Measurements from ENCODE around the gene SSPN.

The SSPN gene

DNA sequence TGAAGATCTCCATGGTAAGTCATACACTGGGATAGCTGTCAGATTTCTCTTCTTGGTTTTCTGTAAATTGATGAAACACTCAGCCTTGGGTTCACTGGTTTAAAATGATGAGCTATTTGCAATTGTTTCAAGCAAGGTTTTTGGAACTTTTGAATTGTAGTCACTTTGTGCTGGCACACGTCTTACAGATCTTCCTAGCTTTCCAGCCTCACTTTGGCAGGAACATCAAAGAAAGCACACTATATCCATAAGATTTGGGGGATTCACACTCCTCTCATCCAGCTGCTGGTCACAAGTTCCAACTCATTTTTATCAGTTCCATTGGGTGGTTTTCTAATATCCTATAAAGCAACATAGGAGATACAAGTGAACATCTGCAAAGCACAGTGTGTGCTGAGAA, 16.0 kb downstream of the SSPN start:
- Histone ChIP-seq H3K27ac (no peak overlapping the region), H3K4me3 (ENCODE audit: low read depth, low read length) (no peak overlapping the region), H3K9me3 (ENCODE audit: severe bottlenecking) (no peaks in the 10 kb centered on the region), H3K36me3 (no peaks in the 10 kb centered on the region), H3K27me3 (ENCODE audit: insufficient read depth, low read depth, severe bottlenecking) (no peaks in the 10 kb centered on the region)
- no peak for DNase-seq
- TF ChIP-seq, protein P1, sequence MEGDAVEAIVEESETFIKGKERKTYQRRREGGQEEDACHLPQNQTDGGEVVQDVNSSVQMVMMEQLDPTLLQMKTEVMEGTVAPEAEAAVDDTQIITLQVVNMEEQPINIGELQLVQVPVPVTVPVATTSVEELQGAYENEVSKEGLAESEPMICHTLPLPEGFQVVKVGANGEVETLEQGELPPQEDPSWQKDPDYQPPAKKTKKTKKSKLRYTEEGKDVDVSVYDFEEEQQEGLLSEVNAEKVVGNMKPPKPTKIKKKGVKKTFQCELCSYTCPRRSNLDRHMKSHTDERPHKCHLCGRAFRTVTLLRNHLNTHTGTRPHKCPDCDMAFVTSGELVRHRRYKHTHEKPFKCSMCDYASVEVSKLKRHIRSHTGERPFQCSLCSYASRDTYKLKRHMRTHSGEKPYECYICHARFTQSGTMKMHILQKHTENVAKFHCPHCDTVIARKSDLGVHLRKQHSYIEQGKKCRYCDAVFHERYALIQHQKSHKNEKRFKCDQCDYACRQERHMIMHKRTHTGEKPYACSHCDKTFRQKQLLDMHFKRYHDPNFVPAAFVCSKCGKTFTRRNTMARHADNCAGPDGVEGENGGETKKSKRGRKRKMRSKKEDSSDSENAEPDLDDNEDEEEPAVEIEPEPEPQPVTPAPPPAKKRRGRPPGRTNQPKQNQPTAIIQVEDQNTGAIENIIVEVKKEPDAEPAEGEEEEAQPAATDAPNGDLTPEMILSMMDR (IDR thresholded peaks at IDR 0.05; ENCODE audit: low read depth, low read length): no peak

DNA sequence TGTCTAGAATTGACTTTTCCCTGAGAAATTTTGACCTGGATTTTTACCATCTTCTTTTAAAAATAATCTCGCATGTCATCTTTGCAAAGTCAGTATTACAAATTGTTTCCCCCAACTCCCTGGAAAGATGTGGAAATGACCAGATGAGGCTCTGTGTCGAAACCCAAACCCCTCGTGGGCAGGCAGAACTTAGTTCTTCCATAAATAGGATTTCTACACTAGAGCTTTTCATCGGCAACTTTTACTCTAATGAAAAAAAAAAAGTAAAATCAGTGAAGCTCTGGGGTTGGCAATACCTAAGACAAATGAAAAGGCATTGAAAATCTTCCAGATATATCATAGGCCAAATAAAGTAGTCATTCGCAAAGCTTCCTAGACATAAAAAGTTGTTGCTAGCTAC, 17.0 kb downstream of the SSPN start:
- Histone ChIP-seq H3K27me3 (ENCODE audit: insufficient read depth, low read depth, severe bottlenecking) (no peaks in the 10 kb centered on the region), H3K27ac (no peak overlapping the region), H3K36me3 (no peaks in the 10 kb centered on the region), H3K4me3 (ENCODE audit: low read depth, low read length) (no peak overlapping the region), H3K9me3 (ENCODE audit: severe bottlenecking) (no peaks in the 10 kb centered on the region)
- TF ChIP-seq, protein P1 (IDR thresholded peaks at IDR 0.05; ENCODE audit: low read depth, low read length): no peak
- no peak for DNase-seq

DNA sequence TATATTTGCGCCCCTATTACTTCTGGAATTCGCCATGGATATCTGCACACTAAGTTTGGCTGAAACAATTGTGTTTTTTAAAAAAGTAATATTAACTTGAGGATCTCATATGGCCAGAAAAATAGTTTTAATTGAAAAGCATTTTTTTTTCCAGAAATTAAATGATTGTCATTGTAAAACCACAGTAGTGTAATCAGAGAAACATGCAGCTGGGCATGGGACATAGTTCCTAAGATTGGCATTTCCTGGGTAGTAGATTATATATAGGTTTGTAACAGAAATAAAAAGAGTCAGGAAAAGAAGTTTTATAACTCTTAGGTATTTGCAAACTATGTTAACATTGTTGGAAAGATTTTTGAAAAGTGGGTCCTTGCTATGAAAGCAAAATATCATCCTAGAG, 17.6 kb downstream of the SSPN start:
- Histone ChIP-seq H3K27ac (no peak overlapping the region), H3K9me3 (ENCODE audit: severe bottlenecking) (no peaks in the 10 kb centered on the region), H3K36me3 (no peaks in the 10 kb centered on the region), H3K27me3 (ENCODE audit: insufficient read depth, low read depth, severe bottlenecking) (no peaks in the 10 kb centered on the region), H3K4me3 (ENCODE audit: low read depth, low read length) (no peak overlapping the region)
- TF ChIP-seq, protein P1 (IDR thresholded peaks at IDR 0.05; ENCODE audit: low read depth, low read length): no peak
- DNase-seq: no peak

DNA sequence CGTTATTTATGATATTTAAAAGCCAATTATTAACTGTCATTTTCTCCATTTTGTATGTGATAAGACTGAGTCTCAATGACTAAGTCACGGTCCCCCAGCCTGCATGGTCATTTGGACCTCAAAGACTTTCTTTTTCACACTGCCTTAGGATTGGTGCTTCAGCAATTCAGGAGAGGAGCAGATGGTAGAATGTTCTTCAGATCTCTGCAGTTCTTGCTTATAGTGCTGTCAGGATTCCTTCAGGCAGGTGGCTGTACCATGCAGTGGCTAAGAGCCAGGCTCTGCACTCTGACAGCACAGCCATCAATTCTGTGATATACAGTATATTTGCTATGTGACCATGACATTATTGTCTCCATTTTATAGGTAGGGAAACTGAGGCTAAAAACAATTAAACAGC, 18.7 kb downstream of the SSPN start:
- Histone ChIP-seq H3K27ac (no peak overlapping the region), H3K36me3 (no peaks in the 10 kb centered on the region), H3K4me3 (ENCODE audit: low read depth, low read length) (no peak overlapping the region), H3K27me3 (ENCODE audit: insufficient read depth, low read depth, severe bottlenecking) (no peaks in the 10 kb centered on the region), H3K9me3 (ENCODE audit: severe bottlenecking) (no peaks in the 10 kb centered on the region)
- TF ChIP-seq, protein P1 (IDR thresholded peaks at IDR 0.05; ENCODE audit: low read depth, low read length): no peak
- DNase-seq: no peak

DNA sequence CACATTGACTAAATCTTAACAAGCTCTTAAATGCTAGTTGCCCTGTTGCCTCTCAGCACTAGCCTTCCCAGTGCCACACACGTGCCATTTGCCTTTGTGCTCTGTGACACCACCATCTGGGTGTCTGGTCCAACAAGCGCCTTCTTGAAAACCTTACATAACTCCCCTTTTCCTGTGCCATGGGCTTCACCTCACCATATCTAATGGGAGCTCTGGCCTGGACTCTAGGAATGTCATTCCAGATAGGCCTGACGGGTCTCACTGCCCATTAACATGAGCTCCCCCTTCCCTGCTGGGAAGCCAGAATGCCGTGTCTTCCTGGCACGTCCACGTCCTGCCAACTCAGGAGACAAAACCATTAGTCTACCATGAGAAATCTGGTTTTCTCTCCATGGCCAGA, 24.4 kb downstream of the SSPN start:
- no peaks in the 10 kb centered on the region for H3K9me3 ChIP-seq (ENCODE audit: severe bottlenecking)
- H3K27me3 ChIP-seq (ENCODE audit: insufficient read depth, low read depth, severe bottlenecking): no peaks in the 10 kb centered on the region
- DNase-seq: no peak
- H3K4me3 ChIP-seq (ENCODE audit: low read depth, low read length): no peak overlapping the region
- TF ChIP-seq, protein P1 (IDR thresholded peaks at IDR 0.05; ENCODE audit: low read depth, low read length): no peak
- H3K36me3 ChIP-seq: no peaks in the 10 kb centered on the region
- H3K27ac ChIP-seq: no peak overlapping the region

DNA sequence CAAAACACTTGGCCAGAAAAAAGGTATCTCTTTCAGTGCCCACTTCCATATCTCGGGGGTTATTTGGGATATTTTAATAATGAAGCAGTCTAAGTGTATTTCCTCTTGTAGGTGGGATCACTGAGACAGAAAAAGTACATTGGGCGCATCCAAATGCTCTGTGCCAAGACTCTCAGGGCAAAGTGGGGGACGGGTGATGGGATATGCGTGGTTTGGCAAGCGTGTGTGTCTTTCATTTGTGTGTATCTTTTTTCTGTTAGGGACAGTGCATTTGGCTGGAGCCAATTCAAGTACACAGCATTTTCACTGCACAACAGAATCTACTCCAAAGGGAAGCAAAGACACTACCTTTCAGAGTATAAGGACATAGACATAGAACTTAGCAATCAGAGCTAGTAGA, 29.3 kb downstream of the SSPN start:
- Histone ChIP-seq H3K9me3 (ENCODE audit: severe bottlenecking) (no peaks in the 10 kb centered on the region), H3K27ac (no peak overlapping the region), H3K4me3 (ENCODE audit: low read depth, low read length) (no peak overlapping the region), H3K27me3 (ENCODE audit: insufficient read depth, low read depth, severe bottlenecking) (no peaks in the 10 kb centered on the region), H3K36me3 (no peaks in the 10 kb centered on the region)
- TF ChIP-seq, protein P1 (IDR thresholded peaks at IDR 0.05; ENCODE audit: low read depth, low read length): no peak
- DNase-seq: no peak

Measured in WERI-Rb-1 (cell line).